Superior temporal gyrus (tissue), 1 donor: ENCODE data around the gene ZBTB39.
"Not testable (repeated sequence)": the region's sequence is repeated elsewhere in the genome, so short reads cannot be mapped to it uniquely, and the experiment has no call there.

Source experiments
- DNase-seq: peaks from one replicate; pipeline ENCODE4 v3.0.0-alpha.2; 2016; ENCODE audit errors: extremely low spot score

The ZBTB39 gene

DNA sequence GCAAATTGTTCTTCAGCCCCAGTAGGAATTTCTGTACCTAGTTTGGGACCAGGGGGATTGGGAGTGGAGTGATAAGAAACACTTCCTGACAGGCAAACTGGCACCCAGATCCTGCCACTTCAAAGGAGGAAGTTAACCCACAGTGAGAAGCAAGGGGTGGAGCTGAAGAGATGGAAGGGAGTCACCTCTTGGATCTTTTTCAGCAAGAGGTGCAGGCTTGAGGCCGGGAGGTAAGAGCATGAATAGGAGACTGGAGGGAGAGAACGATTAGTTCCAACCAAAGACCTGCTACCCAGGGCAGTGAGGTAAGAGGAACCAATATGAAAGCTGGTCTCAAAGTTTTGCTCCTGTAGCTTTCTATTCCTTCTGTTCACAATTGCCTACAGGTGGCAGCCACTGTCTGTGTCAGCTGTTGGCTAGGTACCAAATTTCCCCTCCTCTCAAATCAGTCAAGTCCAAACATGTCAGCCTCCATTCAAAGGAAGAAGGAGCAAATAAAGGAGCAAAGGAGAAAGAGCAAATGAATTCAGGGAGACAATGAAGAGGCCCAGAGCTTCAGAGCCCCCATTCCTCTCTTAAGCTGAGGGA, 24.9 kb upstream of the ZBTB39 start:
- no peak for DNase-seq

DNA sequence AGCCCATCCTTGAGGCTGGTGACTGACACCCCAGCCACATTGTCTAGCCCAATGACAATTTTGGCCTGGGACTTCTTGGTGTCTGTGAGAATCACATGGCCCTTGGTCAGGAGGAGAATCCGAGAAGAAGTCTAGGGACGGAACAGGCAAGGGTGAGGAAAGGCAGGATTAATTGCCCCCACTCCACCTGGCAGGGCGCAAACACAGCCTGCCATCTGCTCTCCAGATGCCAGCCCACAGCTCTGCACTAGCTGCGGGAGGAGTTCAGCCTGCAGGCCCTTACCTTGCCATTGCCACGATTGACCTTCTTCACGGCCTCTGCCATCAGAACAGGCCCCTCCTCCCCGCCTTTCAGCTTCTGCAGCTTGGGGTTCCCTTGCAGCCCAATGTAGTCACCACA, 23.1 kb upstream of the ZBTB39 start:
- no peak for DNase-seq

GRCh38 chr12:57027805-57028153, 21.4 kb upstream of the ZBTB39 start:
- no peak for DNase-seq

- no peak for DNase-seq
These were observed 20.9 kb upstream of the ZBTB39 start for GRCh38 chr12:57027011-57027804.

DNA sequence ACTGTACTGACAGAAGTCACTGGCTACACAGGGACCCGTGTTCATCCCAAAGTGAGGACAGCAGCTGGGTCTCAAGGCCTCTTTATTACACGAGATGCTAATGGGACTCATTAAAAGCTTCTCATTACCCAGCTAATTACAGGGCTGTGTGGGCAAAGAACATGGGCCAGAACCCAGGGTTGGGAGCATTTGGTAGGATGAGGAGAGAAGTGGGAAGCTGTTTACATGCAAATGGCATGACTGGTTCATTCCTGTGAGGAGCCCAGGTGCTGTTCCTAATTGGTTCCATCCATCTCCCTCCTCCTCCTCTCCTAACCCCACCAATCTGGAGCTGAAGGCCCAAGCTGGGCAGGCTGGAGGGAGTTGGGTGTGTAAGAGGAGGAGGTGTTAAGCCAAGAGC, 18.9 kb upstream of the ZBTB39 start:
- DNase-seq, result no peak

GRCh38 chr12:57022324-57022723, 16.0 kb upstream of the ZBTB39 start:
- not testable (repeated sequence) for DNase-seq

GRCh38 chr12:57019983-57020719, 13.8 kb upstream of the ZBTB39 start:
- no peak for DNase-seq

DNA sequence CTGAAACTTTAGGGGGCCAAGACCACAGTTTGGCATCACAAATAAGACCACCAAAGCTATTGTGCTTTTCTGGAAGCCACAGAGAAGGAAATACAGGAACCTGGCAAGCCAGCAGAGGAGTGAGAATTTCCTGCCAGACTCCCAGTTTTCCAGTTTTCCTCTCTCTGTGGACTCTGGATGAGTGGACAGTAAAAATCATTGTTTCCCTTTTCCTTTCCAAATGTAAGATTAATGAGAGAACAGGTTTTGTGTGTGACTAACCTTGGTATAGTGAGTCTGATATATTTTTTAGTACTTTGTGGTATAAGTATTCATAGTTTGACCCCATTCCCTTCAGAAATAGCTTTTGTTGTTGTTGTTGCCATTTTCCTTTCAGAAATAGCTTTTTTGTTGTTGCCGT, 12.6 kb upstream of the ZBTB39 start:
- DNase-seq, result no peak

DNA sequence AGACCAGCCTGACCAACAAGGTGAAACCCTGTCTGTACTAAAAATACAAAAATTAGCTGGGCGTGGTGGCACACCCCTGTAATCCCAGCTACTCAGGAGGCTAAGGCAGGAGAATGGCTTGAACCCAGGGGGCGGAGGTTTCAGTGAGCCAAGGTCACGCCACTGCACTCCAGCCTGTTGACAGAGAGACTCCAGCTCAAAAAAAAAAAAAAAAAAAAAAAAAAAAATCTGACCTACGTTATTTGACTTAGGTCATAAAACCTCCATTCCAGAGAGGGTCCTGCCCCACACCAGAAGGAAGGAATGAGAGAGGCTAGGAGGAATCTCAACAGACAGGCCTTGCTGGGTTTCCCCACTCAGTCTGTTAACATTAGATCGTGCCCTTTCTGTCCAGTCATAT, 12.0 kb upstream of the ZBTB39 start:
- DNase-seq, result not testable (repeated sequence)

DNA sequence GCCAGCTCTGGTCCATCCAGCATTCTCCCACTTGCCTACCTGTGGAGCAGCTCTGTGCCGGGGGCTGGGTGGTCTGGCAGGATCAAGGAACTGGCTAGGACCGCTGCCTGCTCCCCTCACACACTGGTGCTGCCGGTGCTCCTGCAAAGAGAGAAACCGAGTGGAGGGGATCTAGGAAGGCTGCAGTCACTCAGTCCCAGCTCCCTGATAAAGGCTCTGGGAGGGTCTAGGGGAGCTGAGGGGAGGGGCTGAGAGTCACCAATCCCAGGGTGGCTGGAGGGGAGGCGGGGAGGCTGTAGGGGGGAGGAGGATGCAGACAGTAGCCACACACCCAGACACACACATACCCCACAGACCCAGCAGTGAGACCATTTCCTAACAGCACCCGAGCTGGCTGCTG, 10.0 kb upstream of the ZBTB39 start, which contains the start of gene TAC3:
Gene TAC3 (minus strand): TSS at position 182 of the 400 bp plus-strand sequence. CDS start 732 bp downstream, outside the sequence.
- DNase-seq, result no peak

GRCh38 chr12:57012600-57013465, 6.5 kb upstream of the ZBTB39 start:
- DNase-seq, result no peak

GRCh38 chr12:57011438-57012424, 5.4 kb upstream of the ZBTB39 start:
- DNase-seq, result no peak

DNA sequence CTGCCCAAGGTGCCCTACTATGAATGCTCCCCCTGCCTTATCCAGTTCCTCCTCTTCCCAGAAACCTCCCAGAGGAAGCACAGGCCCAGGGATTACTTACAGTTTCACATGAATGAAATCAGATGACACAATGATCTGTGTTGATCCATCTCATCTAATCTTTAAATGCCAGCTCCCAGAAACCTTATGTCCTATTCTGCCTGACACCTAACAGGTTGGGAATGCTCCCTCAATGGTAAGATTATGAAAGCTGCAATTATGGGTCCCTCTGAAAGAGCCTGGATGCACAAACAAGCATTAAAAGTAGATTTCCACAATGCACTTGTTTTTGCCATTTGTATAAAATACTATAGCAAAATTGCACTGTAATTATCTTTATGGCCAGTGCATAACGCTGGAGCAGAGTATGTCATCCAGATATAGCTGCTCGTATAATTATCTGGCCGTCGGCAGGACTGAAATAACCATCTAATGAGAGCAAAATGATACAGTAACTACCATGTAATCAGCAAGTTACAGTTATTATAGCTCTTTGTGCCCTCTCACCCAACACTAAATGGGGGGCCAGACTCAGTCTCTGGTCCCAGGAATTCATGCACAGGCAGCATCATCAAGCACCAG, 4.4 kb upstream of the ZBTB39 start:
- DNase-seq, result no peak

DNA sequence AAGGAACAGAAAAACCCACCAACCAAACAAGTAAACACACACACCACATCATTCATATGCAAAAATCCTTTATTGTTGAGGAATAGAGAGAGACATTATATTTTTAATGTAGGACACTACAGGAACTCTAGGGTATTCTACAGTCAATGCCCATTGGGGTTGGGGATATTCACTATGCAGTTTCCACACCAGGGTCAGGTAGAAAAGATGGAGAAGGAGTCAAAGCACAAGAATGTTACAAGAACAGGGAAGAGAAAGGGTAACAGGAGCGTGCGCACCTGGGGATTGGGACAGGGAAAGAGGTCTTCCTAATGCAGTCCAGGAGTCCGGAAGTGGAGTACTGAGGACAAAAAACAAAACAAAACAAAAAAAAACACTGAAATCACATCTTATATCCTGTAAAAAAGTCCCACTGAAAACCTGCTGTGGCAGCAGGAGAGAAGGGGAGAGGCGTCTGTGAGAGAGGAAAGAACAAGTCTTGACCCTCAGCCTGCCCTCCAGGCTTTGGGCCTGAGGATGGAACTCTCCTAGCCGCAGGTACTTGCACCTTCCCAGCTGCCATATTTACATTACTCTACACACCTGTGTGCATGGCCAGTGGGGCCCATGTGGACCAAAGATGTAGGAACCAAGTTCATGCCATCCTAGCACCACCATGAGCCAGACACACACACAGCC, 3.7 kb upstream of the ZBTB39 start:
- DNase-seq, result no peak

DNA sequence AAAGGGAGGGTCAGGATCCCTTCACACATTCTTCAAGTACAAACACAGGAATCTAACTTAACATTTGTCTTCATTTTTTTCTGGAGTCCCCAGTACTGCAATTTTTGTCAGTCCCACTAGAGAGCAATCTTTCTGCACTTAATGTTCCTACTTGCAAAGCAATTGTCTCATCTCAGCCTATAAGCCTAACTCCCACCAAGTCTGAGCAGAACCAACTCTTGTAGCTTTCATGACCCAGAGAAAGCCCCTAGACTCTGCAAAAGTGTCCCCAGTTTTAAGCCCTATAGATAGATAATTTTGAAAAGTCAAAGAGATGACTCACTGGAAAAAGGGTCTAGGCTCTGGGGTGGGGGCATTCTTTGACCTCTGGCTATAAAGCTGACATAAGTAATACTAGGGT, 1.8 kb upstream of the ZBTB39 start:
- DNase-seq, result peak; percentile 74

- no peak for DNase-seq
These were observed 596 bp upstream of the ZBTB39 start for GRCh38 chr12:57006809-57007475.

GRCh38 chr12:57004651-57005050, 1.7 kb downstream of the ZBTB39 start:
- no peak for DNase-seq

GRCh38 chr12:57003395-57003794, 3.0 kb downstream of the ZBTB39 start:
- DNase-seq, result no peak

GRCh38 chr12:57001448-57001906, 4.9 kb downstream of the ZBTB39 start:
- no peak for DNase-seq
